GM08714 (cell line): ENCODE data around the gene CLN5.

Experiments used
- H3K4me3 ChIP-seq: fragments of 200-500 bp; sonication (Bioruptor generic); 2 replicates; pipeline ENCODE4 v1.5.1; 2014; ENCODE audit warnings: mild to moderate bottlenecking, low read length, inconsistent platforms
- ZNF274 ChIP-seq: IDR thresholded peaks from 2 replicates; pipeline ENCODE4 v1.6.1; 2012; ENCODE audit warnings: mild to moderate bottlenecking, low read depth, low read length

Gene CLN5

DNA sequence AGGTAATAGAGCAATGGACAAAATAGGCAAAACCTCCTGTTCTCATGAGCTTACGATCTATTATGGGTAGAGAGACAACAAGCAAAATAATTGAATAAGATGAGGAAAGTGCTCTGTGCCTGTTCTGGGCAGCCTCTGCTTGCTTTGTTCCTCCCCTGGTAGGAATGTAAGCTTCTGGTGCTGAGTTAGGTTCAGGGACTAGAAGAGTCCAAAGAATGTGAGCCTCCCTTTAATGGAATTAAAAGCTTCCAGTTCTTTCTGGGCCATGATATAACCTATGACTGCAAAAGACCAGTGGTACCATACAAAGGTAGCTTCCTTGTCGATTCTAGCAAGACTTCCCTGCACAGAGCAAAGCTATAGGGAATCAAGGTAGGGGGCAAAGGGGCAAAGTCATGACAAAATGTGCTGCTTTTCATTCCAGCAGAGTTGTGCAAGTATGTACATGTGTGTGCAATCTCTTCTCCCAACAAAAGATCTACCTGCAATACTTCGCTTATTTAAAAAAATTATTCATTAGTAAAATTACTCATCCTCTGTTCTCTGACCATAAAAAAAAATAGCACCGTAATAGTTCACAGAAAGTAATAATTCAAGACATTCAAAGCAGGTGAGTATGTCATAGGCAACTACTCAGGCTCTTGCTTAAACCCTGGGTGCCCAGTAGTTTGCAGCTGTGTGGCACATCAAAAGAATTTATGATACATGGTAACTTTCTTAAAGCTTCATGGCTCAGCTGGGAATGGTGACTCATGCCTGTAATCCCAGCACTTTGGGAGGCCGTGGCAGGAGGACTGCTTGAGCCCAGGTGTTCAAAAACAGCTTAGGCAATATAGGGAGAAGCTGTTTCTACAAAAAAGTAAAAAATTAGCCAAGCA, 22.2 kb upstream of the CLN5 start:
- no peak for TF ChIP-seq ZNF274

DNA sequence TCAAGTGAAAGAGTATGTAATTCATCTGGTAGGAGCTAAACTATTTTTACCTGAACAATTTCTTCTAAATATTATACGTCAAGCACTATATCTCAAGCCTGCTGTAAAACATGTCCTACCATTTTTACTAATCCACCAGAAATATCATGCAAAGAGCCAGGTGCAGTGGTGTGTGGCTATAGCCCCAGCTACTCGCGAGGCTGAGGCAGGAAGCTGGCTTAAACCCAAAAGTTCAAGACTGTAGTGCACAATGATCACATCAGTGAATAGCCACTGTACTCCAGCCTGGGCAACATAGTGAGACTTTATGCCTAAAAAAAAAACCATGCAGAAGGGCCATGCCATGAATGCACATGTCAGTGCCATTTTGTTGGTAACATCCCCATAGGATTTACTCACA, 20.7 kb upstream of the CLN5 start:
- TF ChIP-seq ZNF274 = no peak

More for the DNA sequence above, 22.2 kb upstream of the CLN5 start:
- no peak overlapping the region for H3K4me3 ChIP-seq

DNA sequence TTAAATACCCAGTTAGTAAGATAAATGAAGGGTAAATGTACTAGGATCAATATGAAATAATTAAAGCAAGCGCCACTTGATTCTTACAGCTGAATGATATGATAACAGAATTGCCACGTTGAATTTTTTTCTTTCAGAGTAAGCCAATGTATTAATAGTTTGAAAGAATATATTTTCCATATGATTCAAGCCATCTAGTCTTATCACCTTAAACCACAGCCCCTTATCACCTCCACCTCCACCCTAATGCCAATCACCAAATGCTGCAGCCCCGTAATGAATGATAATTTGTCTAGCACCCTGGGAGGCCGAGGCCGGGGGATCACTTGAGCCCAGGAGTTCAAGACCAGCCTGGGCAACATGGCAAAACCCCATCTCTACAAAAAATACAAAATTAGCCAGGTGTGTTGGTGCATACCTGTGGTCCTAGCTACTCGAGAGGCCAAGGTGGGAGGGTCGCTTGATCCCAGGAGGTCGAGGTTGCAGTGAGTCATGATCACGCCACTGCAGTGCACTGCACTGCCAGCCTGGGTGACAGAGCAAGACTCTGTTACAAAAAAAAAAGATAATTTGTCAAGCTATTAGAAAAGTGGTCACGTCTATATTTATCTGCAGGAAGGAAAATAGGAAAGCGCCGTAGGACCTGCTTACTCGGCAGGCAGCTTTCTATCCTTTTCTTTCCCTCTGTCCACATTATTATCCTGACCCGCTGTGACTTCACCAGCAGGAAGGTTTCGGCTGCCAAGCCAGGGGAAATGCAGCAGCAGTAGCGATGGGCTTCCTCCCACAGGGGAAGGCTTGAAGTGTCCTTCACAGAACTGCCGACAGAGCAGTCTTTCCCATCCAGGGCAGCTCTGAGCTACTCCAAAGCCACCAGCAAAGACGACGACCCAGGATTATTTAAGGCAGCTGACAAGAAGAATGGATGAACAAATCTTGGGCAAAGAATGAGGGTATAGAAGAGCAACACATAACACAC, 19.7 kb upstream of the CLN5 start:
- no peak overlapping the region for H3K4me3 ChIP-seq
- TF ChIP-seq ZNF274 = no peak

More for the DNA sequence above, 20.7 kb upstream of the CLN5 start:
- H3K4me3 ChIP-seq = no peak overlapping the region

DNA sequence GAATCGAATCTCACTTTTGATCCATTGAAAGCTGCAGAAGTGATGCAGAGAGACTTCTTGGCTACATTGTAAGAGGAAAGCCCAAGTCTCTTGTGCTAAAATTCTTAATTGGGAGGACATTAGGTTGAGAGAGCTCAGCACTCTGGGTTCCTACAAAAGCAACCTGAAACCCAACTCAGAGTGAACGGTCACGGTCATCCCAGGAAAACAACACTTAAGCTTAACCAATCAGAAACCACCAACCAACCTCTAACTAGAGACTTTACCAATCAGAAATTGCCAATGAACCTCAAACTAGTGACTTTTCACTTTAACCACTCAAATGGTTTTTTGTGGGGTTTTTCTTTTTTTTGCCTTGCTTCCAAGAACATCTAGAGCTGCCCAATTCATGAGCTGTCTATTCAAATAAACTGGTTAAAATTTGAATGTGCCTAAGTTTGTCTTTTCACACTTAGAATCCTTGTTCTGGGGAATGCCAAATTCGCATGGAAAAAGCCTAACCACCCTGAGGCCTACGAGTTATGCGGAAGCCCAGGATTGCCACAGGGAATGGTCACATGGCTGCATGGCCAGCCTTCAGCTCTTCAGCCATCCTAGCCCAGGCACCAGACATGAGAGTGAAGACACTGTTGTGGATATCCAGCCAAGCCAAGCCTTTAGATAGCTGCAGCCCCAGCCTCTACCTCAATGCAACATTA, 17.8 kb upstream of the CLN5 start:
- no peak overlapping the region for H3K4me3 ChIP-seq
- TF ChIP-seq ZNF274 = no peak

DNA sequence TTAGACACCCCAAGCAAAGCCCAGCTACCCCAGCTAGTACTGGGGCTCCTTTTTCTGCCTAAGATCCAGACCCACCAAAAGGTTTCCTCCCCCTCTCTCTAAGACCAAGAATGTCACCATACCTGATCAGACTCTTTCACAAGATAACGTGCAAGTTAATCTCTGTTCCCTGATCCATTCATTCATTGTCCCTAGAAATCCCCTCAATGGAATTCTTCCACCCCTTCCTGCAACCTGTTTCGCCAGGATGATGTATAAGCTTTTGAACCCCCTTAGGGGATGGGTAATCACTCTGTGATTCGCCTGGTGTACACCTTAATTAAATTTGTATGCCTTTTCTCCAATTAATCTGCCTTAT, 17.3 kb upstream of the CLN5 start:
- H3K4me3 ChIP-seq = no peak overlapping the region
- no peak for TF ChIP-seq ZNF274

DNA sequence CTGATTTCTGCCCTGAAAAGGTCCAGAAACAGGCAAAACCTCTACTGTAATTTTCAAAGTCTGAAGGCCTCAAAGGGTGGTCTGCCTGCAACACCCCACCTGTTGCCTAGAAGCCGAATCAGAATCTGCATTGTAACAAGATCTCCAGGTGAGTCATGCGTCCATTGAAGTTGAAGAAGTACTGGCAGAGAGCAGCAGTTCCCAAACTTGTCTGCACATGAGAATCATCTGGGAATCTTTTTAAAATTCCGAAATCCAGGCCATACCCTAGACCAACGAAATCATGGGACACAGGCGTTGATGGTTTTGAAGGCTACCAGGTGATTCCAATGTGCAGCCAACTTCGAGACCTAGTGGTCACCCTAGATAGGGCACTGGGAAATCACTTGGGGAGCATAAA, 16.0 kb upstream of the CLN5 start:
- no peak for TF ChIP-seq ZNF274
- no peak overlapping the region for H3K4me3 ChIP-seq

DNA sequence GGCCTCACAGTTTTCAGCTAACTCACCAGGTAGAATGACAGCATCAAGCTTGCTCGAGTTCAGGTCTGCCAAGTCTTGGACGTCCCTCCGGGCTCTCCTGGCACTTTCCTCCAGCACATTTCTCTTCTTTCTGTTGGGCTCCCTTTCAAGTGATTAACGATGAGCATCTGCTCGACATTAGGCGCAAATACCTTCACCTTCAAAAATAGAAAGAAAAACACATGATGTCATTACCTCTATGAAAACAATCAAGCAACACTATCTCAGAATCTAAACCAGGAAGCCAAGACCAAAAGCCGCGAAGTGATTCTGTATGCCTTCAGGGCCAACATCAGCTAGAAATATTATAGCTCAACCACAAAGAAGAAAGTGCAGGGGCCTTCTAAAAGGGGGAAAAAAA, 15.4 kb upstream of the CLN5 start:
- H3K4me3 ChIP-seq = no peak overlapping the region
- TF ChIP-seq ZNF274 = no peak

DNA sequence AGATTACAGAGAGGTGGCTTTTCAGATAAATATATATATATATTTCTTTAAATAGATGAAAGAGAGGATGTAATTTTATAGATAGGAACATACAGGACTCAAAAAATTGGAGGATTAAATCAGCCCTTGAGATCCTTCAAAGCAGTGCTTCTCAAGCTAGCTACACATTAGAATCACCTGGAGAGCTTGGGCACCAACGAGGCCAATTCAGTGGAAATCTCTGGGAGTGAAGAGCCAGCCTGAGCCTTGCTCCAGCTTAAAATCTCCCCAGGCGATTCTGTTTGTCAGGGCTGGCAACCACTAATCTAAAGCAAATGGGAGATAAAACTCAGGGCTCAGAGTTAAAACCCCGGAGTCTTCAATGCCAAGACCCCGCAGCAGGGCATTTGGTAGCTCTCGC, 15.0 kb upstream of the CLN5 start:
- no peak for TF ChIP-seq ZNF274
- no peak overlapping the region for H3K4me3 ChIP-seq

DNA sequence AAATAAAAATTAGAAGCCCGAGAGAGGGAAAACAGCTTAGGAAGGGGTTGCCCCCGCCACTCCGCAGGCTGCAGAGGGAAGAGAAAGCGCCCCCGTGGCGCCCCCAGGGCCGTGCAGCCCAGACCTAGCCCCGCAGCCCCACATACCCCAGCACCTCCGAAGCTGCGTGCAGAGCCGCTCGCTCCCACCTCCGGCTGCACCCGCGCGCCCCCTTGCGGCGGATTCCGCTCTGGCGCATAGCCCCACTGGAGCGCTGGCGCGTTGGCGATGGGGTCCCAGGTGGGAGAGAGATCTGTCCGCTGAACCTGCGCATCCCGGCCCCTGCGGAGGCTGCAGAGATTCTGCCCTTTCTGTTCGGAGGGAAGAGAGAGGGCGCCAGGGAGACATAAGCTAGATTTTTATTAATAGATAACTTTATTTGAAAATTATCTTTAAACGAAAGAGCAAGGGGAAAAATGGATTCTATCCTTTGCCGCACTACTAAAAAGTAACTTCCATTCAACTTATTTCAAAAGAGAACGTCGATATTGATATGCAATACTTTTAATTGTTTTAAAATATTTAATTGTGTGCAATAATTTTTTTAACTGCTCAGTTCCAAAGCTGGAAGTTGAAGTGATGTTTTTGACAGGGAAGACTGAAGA, 11.7 kb upstream of the CLN5 start:
- no peak for TF ChIP-seq ZNF274

DNA sequence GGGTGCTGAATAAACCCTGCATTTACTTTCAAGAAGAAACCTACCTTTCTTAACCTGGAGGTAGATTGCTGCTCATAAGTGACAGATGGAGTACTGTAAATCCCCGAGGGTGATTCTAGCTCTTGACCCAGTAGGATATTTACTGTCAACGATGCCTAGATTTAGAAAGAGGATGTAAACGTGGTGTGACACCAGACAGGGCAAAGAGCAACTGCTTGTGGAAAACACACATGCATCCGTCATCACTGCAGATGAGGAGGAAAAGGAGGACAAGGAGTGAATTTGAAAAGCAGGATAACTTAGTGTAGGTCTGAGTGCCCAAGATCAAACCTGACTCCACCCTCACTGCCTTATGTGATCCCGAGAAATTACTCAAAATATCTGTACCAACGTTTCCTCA, 9.8 kb upstream of the CLN5 start:
- no peak overlapping the region for H3K4me3 ChIP-seq
- no peak for TF ChIP-seq ZNF274

More for the DNA sequence above, 11.7 kb upstream of the CLN5 start:
- H3K4me3 ChIP-seq = no peak overlapping the region

DNA sequence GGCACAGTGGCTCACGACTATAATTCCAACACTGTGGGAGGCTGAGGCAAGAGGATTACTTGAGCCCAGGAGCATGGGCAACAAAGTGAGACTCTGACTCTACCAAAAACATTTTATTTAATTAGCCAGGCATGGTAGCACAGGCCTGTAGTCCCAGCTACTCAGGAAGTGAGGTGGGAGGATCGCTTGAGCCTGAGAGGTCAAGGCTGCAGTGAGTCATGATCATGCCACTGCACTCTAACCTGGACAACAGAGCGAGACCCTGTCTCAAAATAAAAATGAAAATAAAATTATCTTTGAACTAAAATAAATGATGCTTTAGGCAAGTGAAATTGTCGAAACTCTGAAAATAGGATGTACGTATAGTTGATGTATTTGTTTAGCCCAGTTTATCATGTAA, 8.2 kb upstream of the CLN5 start:
- TF ChIP-seq ZNF274 = no peak
- no peak overlapping the region for H3K4me3 ChIP-seq

DNA sequence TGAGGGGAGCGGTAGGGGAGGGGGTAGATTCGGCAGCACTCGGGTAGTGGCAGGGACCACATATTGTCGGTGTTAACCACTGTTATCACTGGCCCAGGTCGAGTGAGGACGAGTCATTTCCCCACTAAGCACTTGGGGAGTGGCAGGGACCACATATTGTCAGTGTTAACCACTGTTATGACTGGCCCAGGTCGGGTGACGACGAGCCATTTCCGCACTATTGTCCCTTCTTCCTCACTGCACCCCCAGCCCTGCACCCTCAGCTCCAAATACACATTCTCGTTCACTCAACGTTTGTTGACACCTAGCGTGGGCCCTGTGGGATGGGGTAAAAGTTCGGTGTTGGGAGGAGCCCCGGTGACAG, 467 bp upstream of the CLN5 start:
- peak overlapping the region; percentile 86; the same call in 1 of the 2 replicates for H3K4me3 ChIP-seq

DNA sequence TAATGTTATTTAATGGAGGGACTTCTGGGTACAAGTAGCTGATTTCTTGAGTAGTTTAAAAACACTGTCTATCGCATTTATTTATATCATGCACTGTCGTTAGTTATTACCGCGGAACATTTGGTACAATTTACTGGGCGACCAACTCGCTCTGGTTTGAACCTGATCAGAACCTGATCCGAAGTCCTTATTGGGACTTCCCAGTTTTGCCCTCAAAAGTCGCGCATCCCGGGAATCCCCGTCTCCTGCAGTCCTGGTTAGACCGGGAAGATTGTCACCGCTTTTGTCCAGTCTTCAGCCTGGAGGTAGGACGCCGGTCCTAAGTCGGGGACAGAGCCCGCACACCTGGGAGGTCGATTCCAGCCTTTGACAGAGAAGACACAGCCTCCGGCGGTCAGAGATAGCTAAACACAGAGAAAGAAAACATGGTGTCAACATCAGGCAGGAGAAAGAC, 694 bp downstream of the CLN5 start:
- peak overlapping the region; percentile 86 for H3K4me3 ChIP-seq
- no peak for TF ChIP-seq ZNF274

More for the DNA sequence above, 467 bp upstream of the CLN5 start:
- no peak for TF ChIP-seq ZNF274

DNA sequence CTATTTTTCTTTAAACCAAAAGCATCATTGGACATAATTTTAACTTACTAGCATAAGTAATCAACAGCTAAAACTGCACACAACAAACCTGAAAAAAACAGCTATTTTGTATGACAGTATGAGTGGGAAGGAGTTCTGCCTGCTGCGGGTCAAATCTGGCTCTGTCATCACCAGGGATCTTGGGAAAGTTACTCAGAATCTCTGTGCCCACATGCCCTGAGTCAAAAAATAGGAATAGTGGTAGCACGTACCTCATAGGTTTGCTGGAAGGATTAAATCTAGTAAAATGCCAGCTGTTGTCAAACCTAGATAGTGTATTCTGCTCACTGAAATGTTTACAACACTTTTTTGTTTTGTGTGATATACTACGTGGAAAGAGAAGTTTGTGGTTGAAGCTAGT, 1.1 kb downstream of the CLN5 start:
- no peak for TF ChIP-seq ZNF274
- peak overlapping the region; percentile 86 for H3K4me3 ChIP-seq
